ENCODE results near the gene PTCH1.

The PTCH1 gene

DNA sequence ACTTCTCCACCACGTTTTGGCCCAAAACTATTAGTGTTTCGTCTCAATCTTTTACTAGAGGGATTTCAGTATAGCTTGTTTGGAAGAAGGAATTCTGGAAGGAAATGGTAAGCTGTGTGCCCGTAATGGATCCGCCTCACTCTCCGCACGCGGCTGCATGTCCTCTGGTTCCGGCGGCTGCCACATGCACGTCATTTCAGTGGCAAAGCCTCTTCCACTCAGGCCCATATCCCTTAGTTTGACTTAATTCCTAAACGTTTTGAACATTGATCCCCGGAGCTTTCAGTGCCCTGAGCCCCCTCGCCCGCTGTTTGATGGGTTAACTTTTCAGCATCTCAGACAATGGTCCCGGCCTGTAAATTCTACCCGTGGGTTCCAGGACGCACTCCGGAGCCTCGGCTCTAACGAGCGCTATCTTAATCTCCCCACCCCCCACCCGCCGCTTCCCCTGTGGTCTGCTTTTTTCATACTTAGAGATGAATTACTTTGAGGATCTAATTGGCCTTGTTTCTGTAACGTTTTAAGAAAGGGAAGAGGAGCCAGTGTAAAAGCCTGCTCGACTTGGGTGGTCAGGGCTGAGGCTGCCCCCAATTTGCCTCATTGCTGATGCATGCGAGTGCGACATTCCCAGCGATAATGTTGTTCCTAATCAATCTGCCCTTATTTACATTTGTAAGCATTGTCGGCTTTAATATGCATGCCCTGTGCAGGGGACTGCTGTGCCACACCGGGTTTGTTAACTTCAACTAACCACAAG is 4.6 kb downstream of the PTCH1 start:
- no peak for DNase-seq

DNA sequence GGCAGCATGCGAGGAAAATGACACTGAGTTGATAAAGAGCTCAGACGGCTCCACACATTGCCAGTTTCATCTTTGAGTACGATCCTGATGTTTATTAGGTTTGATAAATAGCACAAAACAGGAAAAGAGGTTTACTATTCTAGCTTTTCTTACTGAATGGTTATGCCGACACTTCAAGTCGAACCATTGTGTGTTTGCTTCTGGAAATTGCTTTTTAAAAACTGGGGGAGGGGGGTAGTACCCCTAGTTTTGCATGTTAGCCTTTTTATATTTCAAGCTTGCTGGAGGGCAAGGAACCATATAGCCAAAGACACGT is 5.2 kb downstream of the PTCH1 start:
- no peak for DNase-seq

DNA sequence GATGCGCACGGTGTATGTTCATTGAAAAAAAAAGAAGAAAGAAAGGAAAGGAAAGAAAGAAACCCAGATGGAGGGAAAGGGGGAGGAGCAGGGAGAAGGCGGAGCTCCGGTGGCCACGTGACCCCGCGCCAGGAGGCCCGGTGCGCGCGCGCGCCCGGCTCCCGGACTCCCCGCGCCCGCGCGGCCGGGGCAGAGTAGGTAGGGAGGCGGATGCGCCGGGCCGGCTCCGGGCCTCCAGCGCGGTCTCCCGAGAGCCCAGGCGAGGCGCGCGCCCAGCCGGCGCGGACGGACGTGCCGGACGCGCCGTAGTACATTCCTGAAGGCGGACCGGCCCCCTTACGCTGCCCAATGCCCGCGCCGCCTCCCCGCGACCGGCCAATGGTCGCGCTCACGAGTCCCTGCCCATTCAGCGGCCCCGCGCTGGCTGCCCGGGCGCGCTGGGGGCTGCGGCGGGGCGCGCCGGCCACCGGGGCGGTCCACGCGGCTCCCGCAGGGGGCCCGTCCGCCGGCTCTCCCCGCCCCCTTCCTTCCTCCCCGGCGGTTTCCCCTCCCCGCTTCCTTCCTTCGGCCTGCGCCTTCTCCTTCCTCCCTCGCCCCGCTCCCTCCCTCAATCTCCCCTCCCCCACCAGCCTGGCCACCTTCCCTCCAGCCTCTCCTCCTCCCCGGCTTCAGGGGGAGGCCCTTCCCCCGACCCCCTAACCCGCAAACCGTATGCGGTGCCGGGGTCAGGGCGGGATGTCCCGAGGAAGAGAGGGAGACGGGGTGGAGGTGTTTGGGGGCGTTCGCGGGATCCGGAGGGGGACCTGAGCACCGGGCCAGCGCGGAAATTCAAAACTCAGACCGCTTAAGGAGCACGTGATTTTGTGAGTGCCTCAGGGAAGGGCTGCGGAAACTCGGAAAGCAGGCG is 5.8 kb downstream of the PTCH1 start:
- DNase-seq, result peak; percentile 91

DNA sequence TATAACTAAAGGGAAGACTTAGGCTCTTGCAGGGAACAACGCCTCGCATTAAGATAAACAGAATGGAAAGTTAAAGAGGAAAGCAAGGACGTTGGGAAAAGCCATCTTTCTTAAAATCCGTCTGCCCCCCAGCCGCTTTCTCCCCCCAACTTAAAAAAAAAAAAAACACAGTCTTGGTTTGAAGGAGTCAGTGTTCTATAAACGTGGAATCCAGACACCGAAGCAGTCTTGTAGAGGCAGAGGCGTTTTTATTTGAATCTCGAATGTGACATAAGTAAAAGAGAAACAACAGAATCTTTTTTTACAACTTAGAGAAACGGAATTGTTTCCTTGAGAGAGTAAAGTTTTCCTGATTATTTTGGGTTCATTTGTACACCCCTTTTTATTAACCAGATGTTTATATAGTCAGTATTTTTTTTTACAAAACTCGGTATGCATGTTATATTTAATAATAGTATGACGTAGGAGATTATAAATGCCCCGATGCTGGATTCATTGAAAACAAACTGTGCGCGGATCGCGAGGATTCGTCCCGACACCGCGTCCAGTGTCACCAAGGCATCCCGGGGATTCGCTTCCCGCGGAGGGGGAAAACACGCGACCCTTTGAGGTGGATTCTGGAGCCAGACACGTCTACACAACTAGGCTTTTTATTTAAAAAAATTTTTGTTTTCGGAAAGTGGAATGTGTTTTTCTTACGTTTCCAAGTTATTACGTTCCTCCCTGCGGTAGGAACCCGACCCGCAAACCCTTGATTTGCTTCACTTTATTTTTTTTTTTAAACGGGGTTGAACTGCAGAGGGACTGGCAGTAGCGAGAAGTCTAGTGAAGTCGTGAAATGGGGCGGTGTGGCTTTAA is 6.7 kb downstream of the PTCH1 start:
- no peak for DNase-seq

DNA sequence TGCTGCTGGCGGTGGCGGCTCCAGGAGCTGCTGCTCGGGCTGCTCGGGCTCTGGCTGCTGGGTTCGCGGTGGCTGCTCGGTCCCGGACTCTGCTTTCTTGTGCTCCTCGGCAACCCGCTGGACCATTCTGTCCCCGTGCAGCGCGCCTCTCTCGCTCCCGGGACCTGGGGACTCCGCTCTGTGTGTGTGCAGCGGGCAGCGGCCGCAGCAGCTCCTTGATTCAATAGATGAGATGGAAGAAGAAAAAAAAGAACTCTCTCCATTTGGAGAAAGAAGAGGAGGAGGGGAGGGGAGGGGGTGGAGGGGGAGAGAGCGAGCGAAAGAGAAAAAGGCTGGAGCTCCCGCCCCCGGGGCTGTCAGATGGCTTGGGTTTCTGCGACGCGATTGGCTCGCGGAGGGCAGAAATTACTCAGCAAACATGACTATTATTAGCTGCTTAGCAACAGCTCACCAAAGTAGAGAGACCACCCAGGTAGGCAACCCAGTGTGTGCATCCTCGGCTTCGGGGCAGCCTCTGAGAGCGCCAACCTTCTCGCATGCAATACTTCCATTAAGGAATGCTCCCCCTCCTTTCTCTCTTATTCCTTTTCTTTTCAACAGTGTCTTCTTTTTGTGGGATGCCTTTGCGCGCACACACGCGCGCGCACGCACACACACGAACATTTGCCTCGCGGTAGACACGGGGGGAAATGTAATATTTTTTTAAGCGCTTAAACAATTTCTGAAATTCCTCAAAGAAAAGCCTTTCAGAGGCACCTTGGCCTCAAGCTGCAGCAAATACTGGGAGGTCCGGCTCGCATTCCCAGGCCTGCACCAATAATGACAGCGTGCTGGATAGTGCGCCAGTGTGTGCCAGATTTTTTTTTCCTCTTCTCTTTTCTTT is 7.6 kb downstream of the PTCH1 start:
- peak; percentile 89 for DNase-seq

DNA sequence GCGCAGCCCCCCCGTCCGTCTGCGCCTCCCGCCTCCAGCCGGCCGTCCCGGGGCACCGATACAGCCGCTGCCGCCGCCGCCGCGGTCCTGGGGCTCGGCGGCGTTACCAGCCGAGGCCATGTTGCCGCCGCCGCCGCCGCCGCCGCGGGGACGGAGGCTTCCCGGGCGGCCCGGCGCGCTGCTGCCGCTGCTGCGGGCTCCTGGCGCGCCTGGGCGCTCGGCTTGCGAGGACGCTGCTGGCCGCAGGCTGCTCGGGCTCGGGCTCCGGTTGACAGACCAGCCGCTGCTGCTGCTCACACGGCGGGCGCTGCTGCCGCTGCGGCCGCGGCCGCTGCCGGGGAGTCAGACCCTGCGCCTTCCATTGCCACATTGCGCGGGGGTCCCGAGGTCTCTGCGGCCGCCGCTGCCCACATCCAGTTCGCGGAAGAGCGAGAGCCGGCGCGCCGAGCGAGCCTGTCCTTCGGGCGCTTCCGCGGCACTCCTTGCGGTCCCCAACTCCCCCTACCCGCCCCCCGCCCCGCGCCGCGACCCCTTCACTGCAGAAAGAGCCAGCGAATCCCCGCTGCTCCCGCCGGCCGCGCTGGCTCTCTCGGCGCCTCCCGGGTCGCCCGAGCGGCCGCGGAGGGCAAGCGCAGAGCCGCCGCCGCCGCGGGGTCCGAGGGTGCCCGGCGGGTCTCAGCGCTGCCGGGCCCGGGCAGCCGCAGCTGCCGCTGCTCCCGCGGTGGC is 8.4 kb downstream of the PTCH1 start:
- DNase-seq, result peak; percentile 41

DNA sequence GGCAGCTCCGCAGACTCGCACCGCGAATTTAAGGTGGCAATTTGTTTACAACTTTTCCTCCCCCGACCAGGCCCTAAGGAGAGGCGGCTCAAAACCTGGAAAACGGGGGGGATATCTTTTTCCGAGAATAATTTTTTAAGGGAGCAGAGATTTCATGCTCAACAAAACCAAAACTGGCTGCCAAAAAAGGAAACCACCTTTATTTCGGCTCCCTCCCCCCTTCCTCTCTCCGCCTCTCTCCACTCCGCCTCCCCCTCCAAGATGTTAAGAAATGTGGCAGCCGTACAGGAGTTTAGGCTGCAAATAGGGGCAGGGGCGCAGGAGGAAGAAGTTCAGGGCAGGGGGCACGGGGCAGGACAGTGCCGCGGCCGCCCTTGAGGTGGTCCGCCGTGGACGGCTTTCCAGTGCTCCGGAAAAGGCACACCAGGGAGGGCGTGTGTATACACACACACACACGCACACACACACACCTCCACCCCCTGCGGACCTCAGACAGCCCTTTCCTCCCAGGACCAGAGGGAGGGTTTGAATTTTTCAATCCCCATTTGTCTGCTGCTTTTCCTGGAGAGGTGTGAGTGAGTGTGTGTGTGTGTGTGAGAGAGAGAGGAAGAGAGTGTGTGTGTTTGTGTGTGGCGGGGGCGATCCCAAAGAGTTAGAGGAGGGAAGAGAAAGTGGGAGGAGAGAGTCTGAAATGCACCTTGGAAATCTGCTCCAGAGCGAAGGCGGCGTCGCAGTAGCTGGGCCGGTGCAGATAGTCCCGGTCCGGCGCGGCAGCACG is 9.1 kb downstream of the PTCH1 start:
- peak; percentile 41 for DNase-seq

DNA sequence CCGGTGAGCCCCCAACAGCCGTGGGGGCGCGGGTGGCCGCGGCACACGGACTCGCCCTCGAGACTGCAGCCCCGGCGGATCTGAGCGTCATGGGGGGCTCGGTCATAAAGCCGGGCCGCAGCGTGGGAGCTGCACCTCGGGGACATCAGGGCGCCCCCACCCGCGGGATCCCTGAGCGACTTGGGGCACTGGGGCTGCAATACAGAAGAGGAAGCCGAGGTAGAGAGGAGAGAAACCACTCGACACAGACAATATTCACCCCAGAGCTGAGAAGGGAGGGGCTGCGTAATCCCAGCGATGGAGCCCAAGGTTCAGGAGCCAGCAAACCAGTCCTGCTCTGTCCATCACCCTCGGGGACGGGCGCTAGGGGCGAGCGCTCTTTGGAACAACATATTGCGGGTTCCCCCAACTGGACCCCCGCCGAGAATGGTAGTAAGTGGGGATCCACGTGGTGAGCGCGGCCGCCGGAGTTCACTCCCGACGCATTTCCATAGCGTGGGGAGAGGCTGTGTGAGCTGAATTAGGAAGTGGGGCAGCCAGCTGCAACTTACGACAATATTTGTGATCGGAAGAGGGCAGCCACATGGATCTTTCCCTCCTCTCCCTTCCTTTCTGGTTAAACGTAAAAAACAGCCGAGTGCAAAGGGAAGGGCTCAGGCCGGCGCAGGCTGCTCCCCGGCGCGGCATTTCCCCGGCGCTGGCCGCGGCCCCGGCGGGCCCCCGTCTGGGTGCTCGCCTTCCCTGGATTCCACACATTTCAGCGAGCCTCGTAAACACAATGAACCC is 9.9 kb downstream of the PTCH1 start:
- peak; percentile 41 for DNase-seq

DNA sequence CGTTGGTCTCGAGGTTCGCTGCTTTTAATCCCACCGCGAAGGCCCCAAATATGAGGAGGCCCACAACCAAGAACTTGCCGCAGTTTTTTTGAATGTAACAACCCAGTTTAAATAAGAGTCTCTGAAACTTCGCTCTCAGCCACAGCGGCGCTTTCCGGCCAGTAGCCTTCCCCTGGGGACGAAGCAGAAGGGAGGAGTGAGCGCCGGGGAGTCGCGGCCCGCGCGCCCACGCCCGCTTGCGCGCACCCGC is 10.4 kb downstream of the PTCH1 start:
- DNase-seq, result no peak

DNA sequence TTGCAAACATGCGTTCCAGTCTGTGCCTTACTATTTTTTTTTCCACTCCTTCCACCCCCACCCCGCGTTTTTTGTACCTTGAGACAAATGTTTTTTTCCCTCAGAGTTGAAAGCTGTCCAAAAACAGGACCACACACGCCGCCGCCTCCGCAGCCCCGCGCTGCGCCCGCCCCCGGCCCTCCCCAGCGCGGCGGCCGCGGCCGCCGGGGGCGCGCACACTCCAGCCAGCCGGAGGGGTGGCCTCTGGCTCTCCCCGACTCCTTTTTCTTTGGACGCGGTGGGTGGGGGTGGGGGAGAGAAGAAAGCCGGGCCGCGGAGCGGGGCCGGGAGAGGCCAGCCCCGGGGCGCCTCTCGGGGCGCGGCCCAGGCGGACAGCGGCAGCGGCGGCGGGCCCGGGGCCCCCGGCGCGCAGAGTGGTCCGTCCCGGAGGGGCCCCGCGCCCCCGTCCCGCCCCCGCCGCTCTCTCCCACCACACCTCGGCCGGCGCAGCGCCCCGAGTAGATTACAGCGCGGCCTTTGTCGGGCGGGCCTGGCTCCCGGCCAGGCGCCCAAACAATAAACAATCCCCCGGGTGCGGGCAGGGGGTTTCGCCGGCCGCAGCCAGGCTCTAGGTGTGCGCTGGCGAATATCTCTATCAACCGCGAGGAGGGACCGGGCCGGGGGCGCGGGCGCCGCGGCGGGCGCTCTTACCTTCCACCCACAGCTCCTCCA is 10.9 kb downstream of the PTCH1 start:
- peak; percentile 41 for DNase-seq

DNA sequence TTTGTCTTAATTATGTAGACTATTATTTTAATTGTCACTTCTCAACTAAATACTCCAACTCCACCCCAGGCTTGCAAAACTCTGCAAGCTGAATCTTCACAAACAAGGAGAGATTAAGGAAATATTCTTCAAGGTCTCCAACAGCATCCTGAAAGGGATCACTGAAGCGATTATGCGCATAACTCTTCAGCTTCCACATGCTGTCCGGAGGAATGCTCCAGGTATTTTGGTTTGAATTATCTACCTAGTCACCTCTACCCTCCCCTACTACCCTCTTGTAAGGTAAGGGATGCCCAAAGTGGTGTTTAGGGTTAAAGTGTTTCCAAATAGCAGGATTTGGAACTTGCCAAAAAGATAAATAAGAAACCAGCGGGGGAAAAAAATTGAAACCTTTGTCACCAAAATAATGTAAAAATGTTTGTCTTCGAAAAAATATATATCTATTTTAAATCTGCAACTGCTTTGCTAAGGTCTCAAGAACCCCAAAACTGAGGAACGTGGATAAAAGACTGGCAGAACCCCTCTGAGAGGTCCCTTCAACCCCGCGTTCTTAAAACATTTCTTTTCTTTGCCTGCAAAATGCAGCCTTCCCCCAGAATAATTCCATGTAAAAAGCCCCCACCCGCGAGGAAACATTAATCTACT is 11.6 kb downstream of the PTCH1 start:
- no peak for DNase-seq

DNA sequence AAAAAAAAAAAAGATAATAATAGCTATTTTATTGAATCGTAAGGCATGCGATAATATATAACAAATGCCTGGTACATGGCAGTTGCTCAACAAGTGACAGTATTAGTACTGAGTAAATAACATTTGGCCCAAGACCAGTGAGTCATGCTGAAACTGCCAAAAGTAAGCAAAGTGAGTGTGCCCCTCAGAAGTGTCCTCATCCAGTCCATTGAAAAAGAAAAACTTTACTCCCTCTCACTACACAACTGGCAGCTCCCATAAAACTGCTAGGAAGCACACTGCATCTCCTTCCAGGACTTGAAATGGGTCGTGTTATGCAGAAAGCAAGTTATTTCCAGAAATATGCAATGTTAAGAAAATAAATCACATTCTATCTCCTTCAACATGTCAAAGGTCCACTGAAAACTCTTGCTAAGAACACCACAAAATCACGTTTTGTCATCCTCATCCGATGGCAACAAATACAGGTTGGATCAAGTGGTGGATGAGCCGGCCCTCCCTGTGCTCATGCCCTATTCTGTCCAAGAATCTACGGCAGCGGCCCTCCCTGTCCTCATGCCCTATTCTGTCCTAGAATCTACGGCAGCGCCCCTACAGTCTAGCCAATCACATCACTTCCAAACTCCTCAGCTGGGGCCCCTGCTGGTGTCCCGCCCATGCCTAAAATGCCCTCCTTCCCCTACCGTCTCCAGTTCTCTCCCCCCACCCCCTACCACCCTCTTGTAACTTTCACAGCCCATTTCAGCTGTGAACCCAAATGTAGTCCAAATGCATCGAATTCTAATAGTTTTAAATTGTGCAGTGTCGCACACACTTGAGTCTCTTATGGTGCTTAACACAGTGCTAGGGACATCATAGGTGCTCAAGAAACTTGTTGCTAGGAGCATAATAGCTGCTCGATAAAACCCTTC is 12.5 kb downstream of the PTCH1 start:
- no peak for DNase-seq

DNA sequence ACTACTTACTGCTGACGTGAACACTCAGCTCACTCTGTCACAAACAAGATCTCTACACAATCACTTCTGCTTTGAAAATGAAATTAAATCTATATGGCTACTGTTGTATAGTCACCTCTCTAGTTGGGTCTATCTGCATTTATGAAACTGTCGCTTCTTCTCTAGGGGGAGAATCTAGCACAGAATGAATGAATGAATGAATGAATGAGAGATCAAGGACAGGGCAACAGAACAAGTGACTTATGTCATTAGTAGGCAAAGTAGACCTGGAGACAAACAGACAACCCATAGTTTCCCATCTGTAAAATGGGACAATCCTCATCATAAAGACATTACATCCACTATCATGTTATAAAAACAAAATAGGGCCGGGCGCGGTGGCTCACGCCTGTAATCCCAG is 13.4 kb downstream of the PTCH1 start:
- DNase-seq, result no peak

DNA sequence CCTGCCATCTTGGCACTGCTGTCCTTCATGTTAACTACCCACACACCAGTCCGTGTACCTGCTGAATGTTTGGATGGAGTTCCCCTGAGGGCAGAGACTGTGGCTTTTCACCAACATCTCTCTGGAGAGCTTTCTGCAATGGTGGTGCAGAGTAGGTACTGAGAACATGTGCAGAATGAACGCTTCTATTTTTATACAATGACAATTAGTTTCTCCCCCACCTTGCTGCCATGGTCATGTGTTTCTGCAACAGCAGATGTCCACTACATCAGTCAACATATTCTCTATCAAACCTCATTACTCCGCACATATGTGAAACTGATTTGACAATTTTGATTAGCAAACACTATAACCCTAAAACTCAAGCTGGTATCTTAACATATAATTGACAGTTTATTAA is 14.5 kb downstream of the PTCH1 start:
- DNase-seq, result no peak

DNA sequence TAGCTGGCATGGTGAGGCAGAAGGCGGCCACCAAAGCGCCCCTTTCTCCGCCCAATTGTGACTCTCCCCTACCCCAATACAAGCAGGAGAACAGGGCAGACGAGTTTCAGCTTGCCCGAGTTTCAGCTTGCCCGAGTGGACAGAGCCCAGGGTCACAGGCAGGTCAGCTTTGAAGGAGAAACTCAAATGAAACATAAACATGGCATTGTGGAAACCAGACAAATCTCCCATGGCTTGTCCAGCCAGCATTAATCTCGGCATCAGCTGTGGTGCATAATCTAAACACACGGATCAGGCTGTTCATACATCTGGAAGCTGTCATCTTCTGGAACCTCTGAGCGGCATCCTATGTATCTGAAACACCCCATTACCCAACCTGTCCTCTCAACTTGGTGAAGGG is 16.9 kb downstream of the PTCH1 start:
- no peak for DNase-seq

DNA sequence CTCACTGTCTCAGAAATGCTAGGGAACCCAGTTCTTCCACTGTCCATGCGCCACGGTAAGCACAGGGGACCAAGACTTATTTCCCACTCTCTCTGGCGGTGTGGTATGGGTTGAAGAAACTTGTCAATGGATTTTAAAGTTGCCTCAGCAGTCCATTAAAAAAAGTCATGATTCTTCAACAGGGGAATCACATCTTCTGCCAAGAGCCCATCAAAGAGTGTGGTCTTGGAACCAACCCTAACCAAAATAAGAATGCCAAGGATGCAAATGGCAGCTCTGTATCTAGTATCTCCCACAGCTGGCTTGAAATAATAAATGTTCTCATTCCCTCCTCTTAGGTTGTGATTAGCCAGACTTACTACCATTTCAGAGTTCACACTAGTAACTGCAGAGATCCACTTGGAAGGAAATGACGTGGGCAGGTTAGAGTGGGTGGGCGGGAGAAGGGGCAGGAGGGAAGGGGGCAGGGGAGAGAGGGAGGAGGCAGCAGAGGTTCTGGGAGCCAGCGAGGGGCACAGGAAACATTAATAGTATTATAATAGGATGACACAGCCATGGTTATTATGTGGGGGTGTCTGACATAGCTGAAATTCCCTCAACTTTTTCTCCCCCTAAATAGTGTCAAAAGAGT is 17.6 kb downstream of the PTCH1 start:
- DNase-seq, result no peak

DNA sequence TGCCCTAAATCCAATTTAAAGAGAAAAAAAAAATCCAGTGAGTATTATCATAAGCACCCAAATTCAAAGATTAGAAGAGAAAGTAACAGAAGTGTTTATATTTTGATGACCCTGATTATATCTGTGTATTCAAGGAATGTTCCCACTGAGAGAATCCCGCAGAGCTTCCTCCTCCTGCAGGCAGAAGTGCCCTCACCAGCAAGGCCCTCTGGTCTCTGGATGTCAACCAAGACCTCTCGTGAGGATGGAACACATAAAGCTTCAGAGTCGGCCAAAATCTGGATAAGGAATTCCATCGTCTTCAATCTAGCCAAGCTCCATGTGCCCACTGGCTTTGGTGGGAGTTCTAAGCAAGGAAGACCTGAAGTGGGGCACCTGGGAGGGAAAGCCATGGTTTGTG is 18.1 kb downstream of the PTCH1 start:
- DNase-seq, result no peak

DNA sequence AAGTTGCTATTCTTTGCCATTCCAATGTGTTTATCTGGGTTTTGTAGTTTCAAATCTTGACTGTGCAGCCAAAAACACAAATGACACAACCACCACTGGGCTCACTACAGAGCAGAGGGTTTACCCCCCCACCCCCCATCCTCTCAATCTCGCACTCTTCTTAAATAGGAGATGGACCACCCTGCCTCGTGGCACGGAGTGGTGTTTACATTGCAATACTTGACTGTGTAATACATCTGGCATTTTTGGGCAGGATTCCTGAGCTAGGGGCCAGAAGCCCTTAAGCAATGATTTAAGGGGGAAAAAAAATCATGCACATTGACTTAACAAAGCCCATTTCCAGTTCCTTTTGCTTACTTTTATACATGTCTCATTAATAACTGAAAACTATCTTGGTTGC is 19.0 kb downstream of the PTCH1 start:
- DNase-seq, result no peak
